Activated T-cell treated with anti-CD3 and anti-CD28 coated beads for 24 hours (primary cell): ENCODE results near the gene C16orf96.
A peak's percentile ranks its signal among the peaks of the same experiment; 100 is the strongest.

ENCODE experiments used
- DNase-seq: peaks from one replicate; pipeline ENCODE4 v3.0.0-alpha.2; 2020; ENCODE audit warnings: low read depth

The C16orf96 gene

DNA sequence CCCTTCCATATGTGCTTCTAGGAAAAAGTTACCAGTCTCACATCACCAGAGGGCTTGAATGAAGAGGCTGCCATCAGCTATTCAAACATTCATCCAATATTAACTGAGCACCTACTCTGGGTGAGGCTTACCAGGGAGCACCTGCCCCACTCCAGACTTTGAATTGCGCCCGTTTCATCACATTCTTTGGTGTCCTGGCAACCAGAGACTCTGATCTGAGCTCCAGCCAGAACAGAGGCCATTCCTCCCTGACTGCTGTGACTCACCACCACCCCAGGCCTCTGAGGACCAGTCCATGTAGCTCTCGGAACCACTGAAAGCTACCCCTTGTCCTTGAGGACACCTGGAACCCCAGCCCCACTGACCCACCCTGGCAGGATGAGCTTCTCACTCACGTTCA lies at the start of gene C16orf96:
C16orf96 (plus strand) TSS at position 229 of the 400 bp plus-strand sequence; CDS start at position 379, 150 bp downstream.
- DNase-seq: no peak

DNA sequence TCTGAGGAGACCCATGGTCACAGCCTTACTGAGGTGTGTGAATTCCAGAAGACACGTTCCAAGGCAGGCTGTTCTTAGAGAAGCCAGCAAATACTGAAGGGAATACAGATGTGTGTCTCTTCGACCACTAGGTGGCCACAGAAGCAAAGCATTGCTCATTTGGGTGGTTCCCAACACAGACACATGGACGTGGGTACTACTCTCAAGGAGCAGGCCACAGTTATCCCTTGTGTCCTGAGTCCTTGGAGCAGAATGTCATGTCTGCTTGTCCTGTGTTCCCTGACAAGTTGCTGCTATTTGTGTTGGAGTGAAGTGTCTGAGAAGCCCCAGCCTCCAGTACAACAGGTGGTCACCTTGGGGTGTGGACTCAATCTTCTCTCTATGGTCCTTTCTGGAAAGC lies 49.7 kb upstream of the C16orf96 start:
- peak; percentile 55 for DNase-seq

DNA sequence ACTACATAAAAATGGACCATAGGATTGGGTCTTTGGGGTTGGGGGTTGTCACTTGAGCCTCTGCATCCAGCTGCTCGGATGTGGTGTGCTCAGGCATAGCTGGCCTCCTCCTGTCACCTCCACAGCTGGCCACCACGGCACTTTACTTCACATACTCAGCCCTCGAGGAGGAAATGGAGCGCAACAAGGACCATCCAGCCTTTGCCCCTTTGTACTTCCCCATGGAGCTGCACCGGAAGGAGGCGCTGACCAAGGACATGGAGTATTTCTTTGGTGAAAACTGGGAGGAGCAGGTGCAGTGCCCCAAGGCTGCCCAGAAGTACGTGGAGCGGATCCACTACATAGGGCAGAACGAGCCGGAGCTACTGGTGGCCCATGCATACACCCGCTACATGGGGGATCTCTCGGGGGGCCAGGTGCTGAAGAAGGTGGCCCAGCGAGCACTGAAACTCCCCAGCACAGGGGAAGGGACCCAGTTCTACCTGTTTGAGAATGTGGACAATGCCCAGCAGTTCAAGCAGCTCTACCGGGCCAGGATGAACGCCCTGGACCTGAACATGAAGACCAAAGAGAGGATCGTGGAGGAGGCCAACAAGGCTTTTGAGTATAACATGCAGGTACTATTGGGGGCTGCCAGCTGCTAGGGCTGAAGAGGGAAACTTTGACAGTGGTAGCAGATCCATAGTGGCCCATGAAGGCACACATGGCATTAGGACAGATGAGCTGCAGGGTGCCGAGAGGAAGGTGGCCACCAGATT lies 48.4 kb upstream of the C16orf96 start:
- no peak for DNase-seq

DNA sequence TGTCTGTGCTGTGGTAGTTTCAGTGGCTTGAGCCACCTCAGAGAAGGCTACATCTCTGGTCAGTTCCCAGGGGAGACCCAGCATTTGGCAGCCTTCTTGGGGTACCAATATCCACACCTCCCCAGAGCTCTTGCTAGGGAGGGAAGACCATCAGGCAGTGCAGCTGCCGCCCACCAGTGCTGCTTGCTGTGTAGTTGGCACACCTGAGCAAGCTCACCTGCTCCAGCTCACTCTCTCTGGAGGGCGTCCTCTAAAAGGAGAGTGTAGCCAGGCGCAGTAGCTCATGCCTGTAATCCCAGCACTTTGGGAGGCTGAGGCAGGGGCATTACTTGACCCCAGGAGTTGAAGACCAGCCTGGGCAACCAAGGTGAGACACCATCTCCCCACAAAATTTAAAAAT lies 47.3 kb upstream of the C16orf96 start:
- DNase-seq: no peak

DNA sequence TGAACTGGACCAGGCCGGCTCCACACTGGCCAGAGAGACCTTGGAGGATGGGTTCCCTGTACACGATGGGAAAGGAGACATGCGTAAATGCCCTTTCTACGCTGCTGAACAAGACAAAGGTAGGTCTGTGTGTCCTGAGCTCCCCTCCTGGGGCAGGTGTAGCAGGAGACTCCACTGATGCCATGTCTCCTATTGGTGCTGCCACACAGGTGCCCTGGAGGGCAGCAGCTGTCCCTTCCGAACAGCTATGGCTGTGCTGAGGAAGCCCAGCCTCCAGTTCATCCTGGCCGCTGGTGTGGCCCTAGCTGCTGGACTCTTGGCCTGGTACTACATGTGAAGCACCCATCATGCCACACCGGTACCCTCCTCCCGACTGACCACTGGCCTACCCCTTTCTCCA lies 46.7 kb upstream of the C16orf96 start:
- DNase-seq: no peak

DNA sequence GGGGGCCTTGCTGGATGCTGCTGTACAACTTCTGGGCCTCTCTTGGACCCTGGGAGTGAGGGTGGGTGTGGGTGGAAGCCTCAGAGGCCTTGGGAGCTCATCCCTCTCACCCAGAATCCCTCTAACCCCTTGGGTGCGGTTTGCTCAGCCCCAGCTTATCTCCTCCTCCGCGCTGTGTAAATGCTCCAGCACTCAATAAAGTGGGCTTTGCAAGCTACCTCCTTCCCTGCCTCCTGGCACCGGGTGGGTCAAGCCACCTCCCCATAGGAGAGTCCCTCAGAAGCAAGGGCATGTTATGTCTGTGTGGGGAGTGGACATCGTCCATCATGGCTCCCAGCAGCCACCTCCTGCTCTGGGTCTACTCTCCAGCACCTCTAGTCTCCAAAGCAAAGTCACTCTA lies 46.0 kb upstream of the C16orf96 start:
- DNase-seq: no peak

DNA sequence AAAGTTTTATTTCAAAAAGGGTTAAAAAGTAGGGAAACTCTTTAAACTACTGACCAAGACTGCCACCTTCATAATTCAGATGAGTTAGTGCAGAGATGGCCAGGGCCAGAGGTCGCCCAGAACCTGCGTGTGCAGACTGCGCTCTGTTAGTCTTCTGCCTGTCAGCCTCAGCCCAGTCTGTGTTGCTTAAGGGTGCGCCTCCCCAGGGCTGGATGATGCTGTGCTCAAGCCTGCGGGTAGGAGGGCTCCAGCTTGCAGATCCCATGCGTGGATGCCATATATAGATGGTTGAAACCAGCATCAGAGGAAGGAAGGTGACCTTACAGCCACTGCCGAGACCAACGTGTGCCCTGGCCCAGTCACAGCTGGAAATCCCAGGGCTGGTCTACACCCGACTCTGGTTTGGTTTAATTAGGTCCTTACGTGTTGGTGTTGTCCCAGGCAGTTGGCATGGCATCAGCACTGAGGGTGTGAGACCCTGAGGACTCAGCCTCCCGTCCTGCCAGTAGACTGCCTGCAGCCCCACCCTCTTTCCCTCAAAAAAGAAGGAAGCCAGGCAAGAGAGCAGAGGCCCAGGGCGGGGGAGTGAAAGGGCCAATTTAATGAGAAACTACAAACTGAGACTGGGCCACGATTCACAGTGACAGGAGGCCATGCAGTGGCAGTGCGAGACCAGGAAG lies 45.3 kb upstream of the C16orf96 start:
- no peak for DNase-seq

DNA sequence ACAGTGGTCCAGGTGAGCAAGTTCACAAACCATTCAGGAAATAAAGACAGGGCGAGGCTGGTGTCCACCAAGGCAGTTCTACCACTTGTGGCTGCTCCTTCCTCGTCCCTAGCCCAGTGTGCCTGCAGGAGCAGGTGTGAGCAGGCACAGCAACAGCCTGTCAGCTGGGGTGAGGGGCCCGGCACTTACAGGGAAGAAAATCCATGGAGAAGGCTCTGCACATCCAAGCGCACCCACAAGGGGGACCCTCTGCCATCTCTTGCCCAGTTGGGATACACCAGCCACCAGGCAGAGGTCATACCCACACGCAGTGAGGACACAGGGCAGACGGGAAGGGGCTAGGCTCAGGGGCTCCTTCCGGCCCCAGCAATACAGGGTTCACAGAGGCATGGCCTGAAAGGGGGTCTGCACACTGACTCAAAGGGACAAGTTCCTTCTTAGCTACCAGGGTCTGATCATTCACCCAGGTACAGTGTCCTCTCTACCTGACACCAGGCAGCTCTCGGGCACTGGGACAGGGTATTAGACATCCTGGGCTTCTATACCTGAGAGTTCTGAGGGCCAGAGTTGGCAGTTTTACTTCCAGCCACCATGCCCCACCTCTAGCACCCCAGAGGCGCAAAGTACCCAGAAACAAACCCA lies 44.6 kb upstream of the C16orf96 start:
- DNase-seq: no peak

DNA sequence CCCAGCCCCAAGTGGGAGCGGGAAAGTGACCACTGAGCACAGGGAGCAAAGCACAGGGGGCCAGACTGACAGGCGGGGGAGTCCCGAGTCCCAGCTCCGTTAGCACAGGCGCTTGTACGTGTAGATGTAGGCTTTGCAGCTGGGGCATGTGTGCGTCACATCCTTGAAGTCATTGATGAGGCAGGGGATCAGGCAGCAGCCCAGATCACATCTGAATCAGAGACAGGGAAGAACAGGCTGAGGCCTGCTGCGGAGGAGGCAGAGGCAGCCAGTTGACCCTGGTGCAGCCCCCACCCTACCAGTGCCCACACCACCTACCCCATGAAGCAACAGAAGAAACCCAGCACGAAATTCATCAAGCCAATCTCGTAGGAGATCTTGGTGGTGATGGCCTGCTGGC lies 43.7 kb upstream of the C16orf96 start:
- no peak for DNase-seq

DNA sequence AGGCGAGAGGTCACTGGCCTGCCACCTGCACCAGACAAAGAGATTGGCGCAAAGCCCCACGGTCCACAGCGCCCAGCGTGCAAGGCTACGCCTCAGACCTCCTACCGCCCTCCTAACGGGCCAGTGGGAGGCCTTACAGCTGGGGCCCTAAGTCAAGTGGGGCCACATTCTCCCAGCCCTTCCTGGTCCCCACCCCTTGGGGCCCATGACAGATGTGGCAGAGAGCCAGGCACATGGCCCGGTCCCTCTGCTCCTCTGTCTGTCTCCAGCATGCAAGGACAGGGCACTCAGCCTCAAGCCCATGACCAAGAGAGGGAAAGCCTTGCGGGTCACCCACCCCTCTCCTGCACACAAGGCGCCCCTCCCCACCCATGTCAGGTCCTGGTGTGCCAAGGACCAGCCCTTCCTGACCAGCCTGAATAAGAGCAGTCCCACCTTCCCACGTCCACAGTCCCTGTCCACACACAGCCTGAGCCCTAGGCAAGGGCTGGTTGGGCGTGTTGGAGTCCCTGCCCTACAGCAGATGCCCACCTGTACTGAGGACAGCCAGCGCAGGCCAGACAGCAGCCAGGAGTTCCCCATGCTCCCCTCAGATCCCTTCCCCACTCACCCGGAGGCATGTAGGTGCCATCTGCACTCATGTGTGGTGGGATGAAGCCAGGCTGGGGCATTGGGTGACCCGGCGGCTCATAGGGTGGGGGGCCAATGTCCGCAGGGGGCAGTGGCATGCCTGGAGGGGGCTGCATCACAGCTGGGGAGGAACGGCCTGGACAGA lies 42.9 kb upstream of the C16orf96 start:
- no peak for DNase-seq

DNA sequence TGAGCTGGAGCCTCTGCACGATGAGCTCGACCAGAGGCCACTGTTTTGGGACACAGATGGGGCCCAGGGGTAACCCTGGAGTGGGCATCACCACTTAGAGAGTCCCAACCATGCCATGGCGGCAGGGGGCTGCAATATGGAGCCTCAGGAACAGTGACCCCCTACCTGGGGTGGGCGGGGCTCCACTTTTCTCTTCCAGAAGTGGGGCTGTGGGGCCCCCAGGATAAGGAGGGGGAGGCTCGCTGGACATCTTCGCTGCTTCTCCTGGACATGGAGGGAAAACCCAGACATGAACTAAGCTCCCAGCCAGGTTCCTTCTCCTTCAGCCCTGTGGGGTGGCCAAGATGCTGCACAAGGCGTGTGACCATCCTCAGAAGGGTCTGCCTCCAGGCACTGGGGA lies 42.3 kb upstream of the C16orf96 start:
- DNase-seq: no peak

DNA sequence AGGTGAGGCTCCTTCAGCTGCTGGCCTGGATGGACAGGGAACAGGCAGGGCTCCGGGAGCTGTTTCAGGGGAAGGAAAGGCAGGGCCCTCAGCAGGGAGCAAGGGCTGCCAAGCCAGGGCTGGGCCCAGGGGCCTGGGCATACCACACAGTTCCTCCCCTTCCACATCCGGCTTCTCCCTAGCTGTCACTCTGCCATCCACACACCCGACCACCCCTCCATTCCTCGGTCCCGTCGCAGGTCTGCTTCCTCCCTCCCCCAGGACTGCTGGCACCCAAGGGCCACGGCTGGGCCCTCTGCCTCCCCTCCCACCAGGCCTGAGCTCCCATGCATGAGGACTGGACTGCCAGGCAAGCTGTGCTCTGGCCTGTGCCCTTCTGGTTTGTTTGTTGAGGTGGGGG lies 41.5 kb upstream of the C16orf96 start:
- DNase-seq: no peak

DNA sequence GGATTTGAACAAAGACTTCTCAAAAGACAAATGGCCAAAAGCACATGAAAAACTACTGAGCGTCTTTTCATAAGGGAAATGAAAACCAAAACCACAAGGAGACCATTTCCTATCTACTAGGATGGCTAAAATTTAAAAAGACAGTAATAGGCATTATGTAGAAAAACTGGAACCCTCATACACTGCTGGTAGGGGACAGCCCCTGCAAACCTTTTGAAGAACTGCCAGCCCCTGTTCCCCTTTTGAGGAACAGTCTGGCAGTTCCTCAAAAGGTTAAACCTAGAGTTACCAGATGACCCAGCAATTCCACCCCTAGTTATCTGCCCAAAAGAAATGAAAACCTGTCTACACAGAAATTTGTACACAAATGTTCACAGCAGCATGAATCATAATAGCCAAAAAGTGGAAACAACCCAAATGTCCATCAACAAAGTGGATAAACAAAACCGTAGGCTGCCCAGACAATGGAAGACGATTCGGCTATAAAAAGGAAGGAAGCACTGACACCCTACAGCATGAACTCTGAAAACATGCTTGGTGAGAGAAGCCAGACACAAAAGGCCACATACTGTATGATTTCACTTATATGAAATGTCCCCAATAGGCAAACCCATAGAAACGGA lies 40.4 kb upstream of the C16orf96 start:
- DNase-seq: no peak

DNA sequence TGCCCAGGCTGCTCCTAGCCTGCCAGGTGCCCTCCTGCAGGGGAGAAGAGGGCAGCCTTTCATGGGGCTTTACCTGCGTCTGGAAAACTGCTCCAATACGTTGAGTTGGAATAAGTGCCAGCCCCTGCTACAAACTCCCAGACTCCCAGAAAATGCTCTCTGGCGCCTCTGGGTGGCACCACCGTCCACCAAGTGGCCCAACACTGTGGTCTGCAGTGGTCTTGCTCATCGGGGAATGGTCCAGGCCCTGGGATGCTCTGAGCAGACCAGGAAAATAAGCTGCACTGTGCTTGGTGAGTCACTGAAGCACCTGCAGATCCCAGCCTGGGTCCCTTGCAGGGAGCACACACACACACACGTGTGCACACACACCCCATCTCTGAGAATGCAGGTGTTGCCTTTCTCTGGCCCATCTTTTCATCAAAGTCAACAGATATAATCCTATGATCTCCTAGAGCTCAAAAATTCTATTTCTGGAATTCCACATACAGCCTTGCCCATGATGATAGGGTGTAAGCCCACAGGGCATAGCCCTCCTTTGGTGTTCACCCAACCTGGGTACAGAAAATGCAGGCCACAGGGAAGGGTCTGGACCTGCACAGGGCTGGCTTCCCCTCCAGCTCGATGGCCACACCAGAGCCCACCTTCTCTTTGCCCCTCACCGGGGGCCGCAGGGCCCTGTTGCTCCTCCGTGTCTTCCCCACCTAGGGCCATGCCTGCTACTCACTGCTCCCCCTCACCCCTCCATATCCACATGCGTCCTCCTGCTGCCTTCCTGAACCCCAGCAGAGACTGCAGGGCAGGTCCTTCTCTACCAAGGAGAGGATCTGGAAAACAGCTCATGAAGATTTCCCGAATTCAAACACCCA lies 38.1 kb upstream of the C16orf96 start:
- DNase-seq: no peak

DNA sequence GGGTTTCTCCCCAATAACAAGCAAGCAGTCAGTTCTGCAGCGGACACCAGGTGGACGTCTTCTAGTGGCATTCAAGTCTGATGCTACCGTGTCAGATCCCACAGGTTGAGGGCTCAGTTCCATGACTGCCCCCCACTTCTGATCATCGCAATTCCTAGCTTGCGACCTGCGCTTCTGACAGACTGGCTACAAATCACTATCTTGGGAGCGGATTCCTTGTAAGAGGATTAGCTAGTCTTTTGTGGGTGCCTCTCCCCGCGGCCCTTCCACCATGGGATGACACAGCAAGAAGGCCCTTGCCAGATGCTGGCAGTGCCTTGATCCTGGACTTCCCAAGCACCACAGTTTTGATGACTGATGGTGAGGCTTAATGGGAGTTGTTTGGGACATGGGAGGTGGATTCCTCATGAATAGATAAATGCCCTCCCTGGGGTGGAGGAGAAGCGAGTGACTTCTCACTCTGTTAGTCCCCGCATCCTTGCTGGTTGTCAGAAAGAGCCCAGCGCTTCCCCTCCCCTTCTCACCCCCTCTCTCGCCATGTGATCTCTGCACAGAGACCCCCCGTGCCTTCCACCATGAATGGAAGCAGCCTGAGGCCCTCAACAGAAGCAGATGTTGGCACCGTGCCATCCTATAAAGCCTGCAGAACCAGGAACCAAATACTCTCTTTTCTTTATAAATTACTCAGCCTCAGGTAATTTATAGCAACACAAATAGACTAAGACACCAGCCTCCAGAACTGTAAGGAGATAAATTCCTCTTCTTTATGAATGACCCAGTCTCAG lies 36.7 kb upstream of the C16orf96 start:
- DNase-seq: no peak

DNA sequence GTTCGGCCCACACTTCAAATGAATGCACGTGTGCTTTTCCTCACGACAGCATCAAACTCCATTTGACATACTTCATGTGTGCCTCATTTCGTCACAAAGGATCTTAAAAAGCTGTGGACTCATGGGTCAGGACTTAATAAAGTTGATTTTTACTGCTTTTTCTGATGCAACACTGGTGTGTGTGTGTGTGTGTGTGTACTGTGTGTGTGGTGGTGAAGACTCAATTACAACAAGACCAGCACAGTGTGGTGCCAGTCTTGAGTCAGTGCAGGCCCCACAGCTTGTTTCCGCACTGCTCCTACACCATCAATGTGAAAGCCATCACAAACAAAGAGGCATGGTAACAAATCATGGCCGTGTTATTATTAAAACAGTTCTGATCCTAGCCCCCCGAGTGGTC lies 35.2 kb upstream of the C16orf96 start:
- DNase-seq: no peak

DNA sequence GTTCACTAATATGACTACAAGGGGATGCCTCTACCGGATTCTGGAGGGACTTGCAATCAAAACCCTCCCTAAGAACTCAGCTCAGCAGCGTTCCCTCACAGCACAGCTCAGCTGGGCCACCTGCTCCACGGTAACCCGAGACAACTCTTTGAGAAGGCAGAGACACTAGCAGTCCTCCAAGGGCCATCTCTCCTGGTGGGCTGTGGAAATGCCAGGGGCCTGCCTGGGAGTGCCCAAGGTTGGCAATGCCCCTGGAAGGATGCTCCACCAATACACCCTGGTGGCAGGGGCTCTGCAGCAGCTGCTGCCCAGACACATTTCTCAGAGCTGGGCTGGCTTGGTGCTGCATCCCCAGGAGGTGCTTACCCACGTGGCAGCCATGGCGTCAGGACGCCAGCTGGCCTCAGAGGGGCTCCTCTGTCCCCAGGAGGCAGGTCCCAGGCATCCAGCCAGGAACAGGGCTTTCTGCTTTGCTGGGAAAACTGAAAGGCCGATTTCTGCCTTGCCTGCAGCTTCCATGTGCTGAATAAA lies 34.0 kb upstream of the C16orf96 start:
- DNase-seq: no peak

DNA sequence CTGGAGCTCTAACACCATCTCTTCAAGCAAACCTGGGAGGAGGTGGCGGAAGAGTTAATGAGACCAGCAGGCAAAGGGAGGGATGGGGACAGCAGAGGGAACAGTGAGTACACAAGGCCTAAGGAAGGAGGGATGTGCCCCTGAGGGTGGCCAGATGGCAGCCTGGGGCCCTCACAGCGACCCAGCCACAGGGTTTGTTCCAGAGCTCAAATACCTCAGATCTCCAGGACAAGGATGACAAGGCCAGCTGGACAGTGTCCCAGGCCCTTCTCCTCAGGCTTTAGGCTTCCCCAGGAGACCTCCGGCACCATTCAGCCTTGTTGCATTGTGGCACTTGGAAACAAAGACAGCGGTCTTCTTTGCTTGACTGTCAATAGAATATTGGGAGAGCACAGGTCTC lies 32.5 kb upstream of the C16orf96 start:
- DNase-seq: no peak

DNA sequence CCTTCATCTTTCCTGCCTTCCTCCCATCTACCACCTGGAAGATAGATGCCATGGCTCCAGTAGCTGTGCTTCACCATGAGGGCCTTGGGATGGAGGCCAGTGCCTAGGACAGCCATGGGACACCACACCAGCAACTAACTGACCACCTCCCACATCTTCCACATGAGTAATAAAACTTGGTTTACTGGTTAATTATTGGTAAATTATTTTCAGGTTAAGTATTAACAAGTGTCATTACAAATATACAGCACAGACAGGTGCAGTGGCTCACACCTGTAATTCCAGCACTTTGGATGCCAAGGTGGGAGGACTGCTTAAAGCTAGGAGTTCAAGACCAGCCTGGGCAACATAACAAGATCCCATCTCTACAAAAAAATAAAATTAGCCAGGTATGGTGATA lies 31.6 kb upstream of the C16orf96 start:
- DNase-seq: no peak

DNA sequence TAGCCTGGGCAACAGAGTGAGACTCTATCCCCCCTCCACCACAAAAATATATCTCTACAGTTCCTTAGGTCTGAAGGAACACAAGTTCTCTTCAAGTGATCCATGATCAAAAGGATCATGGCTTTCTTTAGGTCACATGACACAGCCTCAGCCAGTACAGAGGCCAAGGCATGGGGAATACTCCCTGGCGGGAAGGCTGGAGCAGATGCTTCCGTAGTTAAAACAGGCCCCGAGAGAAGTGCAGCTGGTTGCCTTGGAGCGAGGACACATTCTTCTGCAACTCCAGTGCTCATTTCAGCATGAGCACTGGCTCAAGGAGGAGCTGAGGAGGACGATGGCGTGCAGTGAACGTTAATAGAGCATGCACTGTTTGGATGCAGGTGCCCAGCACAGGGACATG lies 31.1 kb upstream of the C16orf96 start:
- no peak for DNase-seq
